Uterus (tissue), 4 donors: ENCODE results near the gene COPS7A. TPM values are rescaled to one million over a fixed set of nuclear protein-coding genes. Genes with fewer than 3 reads are reported as not detected.
A peak's percentile ranks its signal among the peaks of the same experiment; 100 is the strongest.

Experiments used
- DNase-seq, 2 donors: peaks; one replicate each; pipeline ENCODE4 v3.0.0-alpha.2; 2019 to 2020
- H3K27ac ChIP-seq, 2 donors: fragments of 200-600 bp; sonication (generic); 1 replicate in 1 of 2; 2 replicates in 1 of 2; pipeline ENCODE4 v1.5.1; 2016 to 2018
- H3K27me3 ChIP-seq, 2 donors: fragments of 200-600 bp; sonication (generic); one replicate each; pipeline ENCODE4 v1.5.1; 2018 to 2019; ENCODE audit warnings: control low read depth in 1 of 2
- H3K36me3 ChIP-seq, 2 donors: fragments of 200-600 bp; sonication (generic); one replicate each; pipeline ENCODE4 v1.5.1; 2019; ENCODE audit warnings: control low read depth in 1 of 2
- H3K4me1 ChIP-seq, 2 donors: fragments of 200-600 bp; sonication (generic); one replicate each; pipeline ENCODE4 v1.5.1; 2018 to 2019; ENCODE audit warnings: control low read depth in 1 of 2
- H3K4me3 ChIP-seq, 2 donors: fragments of 200-600 bp; sonication (generic); 1 replicate in 1 of 2; 2 replicates in 1 of 2; pipeline ENCODE4 v1.5.1; 2018 to 2019; ENCODE audit warnings: mild to moderate bottlenecking in 1 of 2
- H3K9me3 ChIP-seq, 2 donors: fragments of 200-600 bp; sonication (generic); one replicate each; pipeline ENCODE4 v1.5.1; 2019; ENCODE audit warnings: control low read depth in 1 of 2
- CTCF ChIP-seq, 4 experiments: fragments of 200-600 bp in 2 of 4; fragments of 450-650 bp in 2 of 4; sonication (generic) in 2 of 4; IDR thresholded peaks; one replicate each; pipeline ENCODE4 v1.5.1; 2016 to 2019; ENCODE audit warnings: antibody characterized with exemption in 4 of 4, mild to moderate bottlenecking in 2 of 4, moderate library complexity in 1 of 4
- POLR2A ChIP-seq, 2 donors: fragments of 450-650 bp; IDR thresholded peaks; one replicate each; pipeline ENCODE4 v1.6.1; 2016; ENCODE audit warnings: antibody characterized with exemption in 2 of 2, mild to moderate bottlenecking in 1 of 2, moderate library complexity in 1 of 2
- intact Hi-C: fragments of 100-400 bp; cut with DNase I; formaldehyde crosslinking; loops from one replicate; pipeline ENCODE4 v1.15.1; 2023; ENCODE audit warnings: low total_unique reads
- total RNA-seq, 4 donors: library from RNA; depleted of rRNA in 3 of 4; stranded (reverse); fragments of >200 nt in 3 of 4; gene quantifications; one replicate each; pipeline versions ENCODE4 v1.1.0 to v1.2.4, GENCODE V29; 2014 to 2023
- donor health status: DM: yes; HTN: yes; CAD: no.

COPS7A gene
- total RNA-seq, 4 donors from 2014 or later = 35.6 to 50.3 (median 37.7) TPM

DNA sequence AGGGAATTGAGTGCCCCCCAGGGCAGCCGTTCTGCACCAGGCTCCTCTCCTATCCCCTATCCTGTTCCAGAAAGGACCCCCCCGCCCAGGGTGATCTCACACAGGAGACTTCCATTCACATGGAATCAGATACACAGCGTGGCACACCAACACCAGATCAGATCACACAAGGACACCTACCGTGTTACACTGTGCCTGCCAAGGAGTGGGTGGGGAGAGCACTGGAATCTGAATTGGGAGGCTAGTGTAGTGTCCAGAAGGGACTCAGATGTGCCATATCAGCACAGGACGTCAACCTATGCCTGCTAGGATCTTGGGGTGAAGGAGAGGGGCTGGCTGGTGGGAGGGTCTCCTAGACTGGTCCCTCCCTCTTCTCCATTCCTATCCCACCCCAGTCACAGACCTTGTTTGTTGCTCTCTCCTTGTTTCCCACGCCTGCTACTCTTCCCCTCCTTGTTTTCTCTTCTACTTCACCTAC, 44.6 kb downstream of the COPS7A start:
- no peak for DNase-seq
- Histone ChIP-seq H3K4me1 (peaks cover 0 to 4% of the 10 kb centered on the region in 2 donors), H3K27me3 (no peaks in the 10 kb centered on the region), H3K36me3 (no peaks in the 10 kb centered on the region), H3K9me3 (no peaks in the 10 kb centered on the region), H3K27ac (peak overlapping the region; percentile 97 to 98), H3K4me3 (peak overlapping the region; percentile 72 to 79)
- intact Hi-C loops = no loop called here
- TF ChIP-seq POLR2A (IDR thresholded peaks at IDR 0.05) (no peak), CTCF (IDR thresholded peaks at IDR 0.05) (no peak)

DNA sequence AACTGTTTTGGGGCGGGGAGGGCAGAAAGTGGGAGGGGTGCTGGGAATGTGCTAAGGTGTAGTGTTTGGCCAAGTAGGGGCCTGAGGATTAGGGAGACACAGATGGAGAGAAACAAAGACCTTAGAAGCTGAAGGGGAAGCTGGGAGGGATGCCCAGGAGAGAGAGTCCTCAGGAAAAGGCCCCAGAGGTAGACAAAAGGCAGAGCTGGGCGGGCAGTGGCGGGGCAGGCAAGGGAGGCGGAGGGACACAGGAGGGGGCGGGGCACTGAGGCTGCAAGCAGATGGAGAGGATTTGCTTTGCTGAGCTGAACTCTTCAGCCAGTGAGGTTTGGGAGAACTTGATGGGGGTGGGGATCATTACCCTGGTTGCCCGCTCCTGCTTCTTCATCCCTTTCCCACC, 45.1 kb downstream of the COPS7A start:
- H3K27ac ChIP-seq = peak overlapping the region; percentile 97 to 98
- intact Hi-C loops = no loop called here
- H3K4me3 ChIP-seq = peak overlapping the region; percentile 72 to 79
- no peaks in the 10 kb centered on the region for H3K36me3 ChIP-seq
- TF ChIP-seq CTCF (IDR thresholded peaks at IDR 0.05) (no peak), POLR2A (IDR thresholded peaks at IDR 0.05) (no peak)
- H3K4me1 ChIP-seq = peaks cover 0 to 4% of the 10 kb centered on the region in 2 donors
- peak; percentile 65 to 71 for DNase-seq
- H3K27me3 ChIP-seq = no peaks in the 10 kb centered on the region
- no peaks in the 10 kb centered on the region for H3K9me3 ChIP-seq

GRCh38 chr12:6769666-6770065, 45.8 kb downstream of the COPS7A start:
- Histone ChIP-seq H3K4me1 (peaks cover 0 to 4% of the 10 kb centered on the region in 2 donors), H3K27ac (peak overlapping the region; percentile 74 to 98), H3K27me3 (no peaks in the 10 kb centered on the region), H3K4me3 (no peak overlapping the region), H3K36me3 (no peaks in the 10 kb centered on the region), H3K9me3 (no peaks in the 10 kb centered on the region)
- intact Hi-C loops = no loop called here
- no peak for TF ChIP-seq POLR2A (IDR thresholded peaks at IDR 0.05)
- TF ChIP-seq CTCF (IDR thresholded peaks at IDR 0.05) = no peak
- DNase-seq = no peak

DNA sequence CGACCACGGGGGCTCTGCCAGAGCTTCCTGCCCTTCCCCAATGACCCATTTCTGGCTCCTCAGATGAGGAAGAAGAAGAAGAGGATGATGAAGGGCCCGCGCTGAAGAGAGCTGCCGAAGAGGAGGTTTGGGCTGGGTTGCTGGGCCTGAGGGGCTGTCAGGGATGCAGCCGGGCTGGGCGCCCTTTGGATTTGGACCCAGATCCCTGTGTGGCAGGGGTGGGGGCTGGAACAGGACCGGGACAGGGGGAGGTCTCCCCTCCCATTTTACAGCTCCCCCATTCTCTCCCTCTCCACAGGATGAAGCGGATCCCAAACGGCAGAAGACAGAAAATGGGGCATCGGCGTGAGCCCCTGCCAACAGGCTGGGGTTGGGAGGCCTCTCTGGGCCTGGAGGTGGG, 46.2 kb downstream of the COPS7A start:
- TF ChIP-seq CTCF (IDR thresholded peaks at IDR 0.05) (no peak), POLR2A (IDR thresholded peaks at IDR 0.05) (no peak)
- peaks cover 0 to 4% of the 10 kb centered on the region in 2 donors for H3K4me1 ChIP-seq
- H3K9me3 ChIP-seq = no peaks in the 10 kb centered on the region
- intact Hi-C loops = no loop called here
- H3K27ac ChIP-seq = peak overlapping the region; percentile 74 to 98
- no peak overlapping the region for H3K4me3 ChIP-seq
- H3K36me3 ChIP-seq = no peaks in the 10 kb centered on the region
- DNase-seq = no peak
- H3K27me3 ChIP-seq = no peaks in the 10 kb centered on the region

DNA sequence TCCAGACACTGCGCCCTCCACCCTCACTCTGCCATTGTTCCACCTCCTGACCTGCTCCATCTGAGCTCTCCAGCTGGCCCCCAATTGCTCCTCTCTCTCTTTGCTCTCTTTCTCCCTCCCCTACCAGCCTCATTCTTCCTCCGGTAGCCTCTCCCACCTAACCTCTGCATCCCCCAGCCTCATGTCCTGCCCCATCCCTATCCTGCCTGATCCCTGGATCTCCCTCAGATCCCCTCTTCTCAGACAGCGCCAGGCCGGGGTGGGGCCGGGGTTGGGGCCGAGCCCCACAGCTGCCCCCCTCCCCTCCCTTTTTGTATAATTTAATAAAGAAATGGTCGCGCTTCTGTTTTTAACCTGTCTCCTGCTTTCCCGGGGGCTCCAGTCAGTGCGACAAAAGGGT, 46.8 kb downstream of the COPS7A start:
- Histone ChIP-seq H3K27ac (peak overlapping the region; percentile 74 to 98), H3K4me3 (no peak overlapping the region), H3K27me3 (no peaks in the 10 kb centered on the region), H3K9me3 (no peaks in the 10 kb centered on the region), H3K36me3 (no peaks in the 10 kb centered on the region), H3K4me1 (peaks cover 0 to 4% of the 10 kb centered on the region in 2 donors)
- DNase-seq = no peak
- TF ChIP-seq POLR2A (IDR thresholded peaks at IDR 0.05) (no peak), CTCF (IDR thresholded peaks at IDR 0.05) (no peak)
- intact Hi-C loops = no loop called here
